Choroid plexus epithelial cell (primary cell): ENCODE data around the gene PPM1J.

Experiments
- DNase-seq: peaks from one replicate; pipeline ENCODE4 v3.0.0-alpha.2; 2010; ENCODE audit warnings: low read depth
- H3K4me3 ChIP-seq: 2 replicates; pipeline ENCODE4 v1.5.1; 2011; ENCODE audit warnings: low read depth, mild to moderate bottlenecking, control low read depth, low read length, moderate library complexity
- CTCF ChIP-seq: conservative IDR thresholded peaks from 2 replicates; pipeline ENCODE4 v1.5.1; 2011; ENCODE audit warnings: low read depth, mild to moderate bottlenecking, control low read depth, inconsistent platforms, low read length, moderate library complexity

Gene PPM1J

DNA sequence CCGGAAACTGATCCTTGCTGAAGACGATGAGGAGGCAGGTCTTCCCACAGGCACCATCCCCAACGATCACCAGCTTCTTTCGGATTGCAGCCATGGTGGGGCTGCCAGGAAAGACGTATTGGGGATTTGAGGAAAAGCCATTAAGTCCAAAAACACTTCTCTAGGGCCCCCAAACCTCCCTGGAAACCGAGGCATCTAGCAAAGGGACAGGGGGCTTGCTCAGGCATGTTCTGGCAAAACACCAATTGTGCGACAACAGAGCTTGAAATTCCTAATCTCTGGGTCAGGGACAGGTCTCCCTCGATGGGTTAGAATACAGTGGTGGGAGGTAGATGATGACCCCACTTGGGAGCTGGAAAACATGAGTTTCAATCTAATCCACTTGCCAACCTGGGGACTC lies 11.4 kb downstream of the PPM1J start:
- no peak for TF ChIP-seq CTCF
- DNase-seq, result no peak
- H3K4me3 ChIP-seq, result no peak overlapping the region

GRCh38 chr1:112702420-112703261 lies 12.5 kb downstream of the PPM1J start:
- H3K4me3 ChIP-seq, result no peak overlapping the region
- no peak for TF ChIP-seq CTCF
- DNase-seq, result no peak

GRCh38 chr1:112702067-112702395 lies 13.1 kb downstream of the PPM1J start:
- no peak for DNase-seq
- no peak overlapping the region for H3K4me3 ChIP-seq
- TF ChIP-seq CTCF, result no peak

DNA sequence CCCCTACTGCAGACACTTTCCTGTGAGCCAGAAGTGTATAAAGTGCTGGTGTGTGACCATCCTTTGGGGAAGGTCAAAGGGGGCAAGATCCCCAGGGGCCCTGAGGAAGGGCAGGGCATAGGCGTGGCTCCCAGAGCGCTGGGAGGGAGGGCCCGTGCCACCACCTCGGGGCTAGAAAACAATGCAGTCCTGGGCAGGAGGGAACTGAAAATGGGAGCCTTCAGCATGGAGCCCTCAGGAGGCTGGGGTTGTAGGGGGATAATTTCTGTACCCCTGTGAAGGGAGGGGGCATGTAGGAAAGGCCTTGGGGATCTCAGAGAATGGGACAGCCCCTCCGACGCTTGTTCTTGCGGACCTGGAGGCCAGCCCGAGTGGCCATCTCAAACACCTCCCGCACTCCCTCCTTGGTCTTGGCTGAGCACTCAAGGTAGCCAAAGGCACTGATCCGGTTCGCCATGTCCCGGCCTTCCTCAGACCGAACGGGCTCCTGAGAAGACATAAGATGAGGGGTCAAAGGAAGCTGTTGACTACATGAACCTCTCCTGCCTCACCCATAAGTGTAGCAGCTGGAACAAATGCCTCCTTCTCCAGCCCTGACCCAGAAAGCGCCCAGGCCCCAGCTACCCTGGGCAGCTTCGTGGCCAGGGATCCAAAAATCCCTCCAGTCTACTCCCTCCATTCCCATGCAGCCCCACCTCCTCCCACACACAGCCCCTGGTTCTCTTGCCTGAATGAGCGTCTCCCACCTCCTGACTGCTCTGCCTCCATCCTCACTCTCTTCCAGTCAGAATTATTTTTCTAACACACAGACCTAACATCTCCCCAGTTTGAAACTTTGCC lies 13.7 kb downstream of the PPM1J start:
- DNase-seq, result no peak
- H3K4me3 ChIP-seq, result no peak overlapping the region
- TF ChIP-seq CTCF, result no peak

DNA sequence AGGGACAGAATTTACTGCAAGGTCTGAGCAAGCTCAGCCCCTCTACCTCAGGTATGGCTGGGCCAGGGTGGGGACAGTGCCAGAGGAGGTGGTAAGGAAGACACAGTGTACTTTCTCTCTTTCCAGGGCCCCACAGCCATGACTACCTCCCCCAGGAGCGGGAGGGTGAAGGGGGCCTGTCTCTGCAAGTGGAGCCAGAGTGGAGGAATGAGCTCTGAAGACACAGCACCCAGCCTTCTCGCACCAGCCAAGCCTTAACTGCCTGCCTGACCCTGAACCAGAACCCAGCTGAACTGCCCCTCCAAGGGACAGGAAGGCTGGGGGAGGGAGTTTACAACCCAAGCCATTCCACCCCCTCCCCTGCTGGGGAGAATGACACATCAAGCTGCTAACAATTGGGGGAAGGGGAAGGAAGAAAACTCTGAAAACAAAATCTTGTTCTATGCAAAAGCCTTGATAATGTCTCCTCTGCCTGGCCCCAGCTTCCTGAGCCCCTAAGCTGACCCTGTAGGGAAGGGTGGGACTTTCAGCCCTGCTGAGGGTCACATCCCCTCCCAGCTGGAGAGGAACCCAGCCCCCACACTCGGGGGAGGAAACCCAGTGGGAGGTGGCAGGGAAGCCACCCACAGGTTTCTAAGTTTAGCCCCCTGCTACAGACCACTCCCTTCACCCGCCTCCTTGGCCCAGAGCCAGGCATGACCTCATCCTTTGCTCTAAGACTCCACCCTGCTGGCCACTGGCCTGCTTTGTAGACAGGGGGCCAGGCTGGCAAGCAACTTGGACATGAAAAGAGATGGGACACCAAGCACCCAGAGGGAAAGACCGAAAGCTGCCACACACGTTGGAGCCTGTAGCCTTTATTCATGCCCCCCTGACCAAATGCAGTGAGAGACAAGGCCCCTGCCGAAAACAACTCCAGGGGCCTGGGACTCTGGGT lies 14.6 kb downstream of the PPM1J start:
- TF ChIP-seq CTCF, result peak; percentile 30

GRCh38 chr1:112699425-112700144 lies 15.5 kb downstream of the PPM1J start:
- no peak for DNase-seq
- TF ChIP-seq CTCF, result no peak
- H3K4me3 ChIP-seq, result no peak overlapping the region

More for the DNA sequence above, 14.6 kb downstream of the PPM1J start:
- no peak overlapping the region for H3K4me3 ChIP-seq
- DNase-seq, result peak; percentile 99
